Stimulated activated CD8-positive, alpha-beta memory T cell treated with anti-CD3 and anti-CD28 coated beads, Interleukin-7, amount 100 ng/mL, for 48 hours (primary cell): ENCODE data around the gene FAM149B1.
"Not testable (repeated sequence)": the region's sequence is repeated elsewhere in the genome, so short reads cannot be mapped to it uniquely, and the experiment has no call there.

Experiments
- DNase-seq, 2 donors: peaks; one replicate each; pipeline ENCODE4 v3.0.0-alpha.2; 2020; ENCODE audit warnings: low read depth in 1 of 2; ENCODE audit errors: extremely low read depth in 1 of 2

FAM149B1 gene

DNA sequence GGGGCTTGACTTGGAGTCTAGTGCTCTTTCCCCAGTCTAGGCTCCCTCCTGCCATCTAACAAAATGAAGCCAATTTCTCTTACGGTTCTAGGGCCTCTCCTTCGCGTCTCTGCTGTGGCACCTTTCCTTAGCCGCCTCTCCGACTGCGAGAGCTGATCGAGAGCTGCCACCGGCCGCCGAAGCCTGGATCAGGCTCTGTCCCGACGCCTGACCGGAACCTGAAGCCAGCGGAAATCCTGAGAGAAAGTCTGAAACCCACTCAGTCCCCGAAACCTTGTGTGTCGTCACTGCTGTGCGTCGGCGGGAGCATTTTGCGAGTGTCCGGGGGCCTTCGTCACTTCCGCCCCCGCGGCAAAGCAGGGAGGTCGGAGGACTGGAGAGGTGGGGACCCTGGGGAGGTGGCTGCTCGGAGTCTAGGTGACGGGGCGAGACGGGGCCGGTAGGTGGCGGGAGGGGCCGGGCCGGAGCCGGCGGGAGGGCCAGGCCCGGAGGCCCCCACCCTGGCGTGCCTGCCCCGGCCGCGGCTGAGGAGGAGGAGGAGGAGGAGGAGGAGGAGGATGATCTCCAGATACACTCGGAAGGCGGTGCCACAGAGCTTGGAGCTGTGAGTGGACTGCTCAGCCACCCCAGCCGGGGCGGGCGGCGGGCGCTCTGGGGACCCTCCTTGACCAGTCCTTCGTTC lies at the start of gene FAM149B1, which contains the start of gene ECD:
Gene FAM149B1, plus strand, starts transcription at position 337 of the 682 bp plus-strand sequence. Its CDS starts 221 bp downstream, at position 558.
Gene ECD, minus strand, starts transcription at position 226 of the 682 bp plus-strand sequence. CDS start 4,071 bp downstream, outside the sequence.
- DNase-seq, result peak; percentile 88 to 92

- DNase-seq, result no peak
Measured at GRCh38 chr10:73119457-73119856, 48.5 kb upstream of the FAM149B1 start.

GRCh38 chr10:73119952-73120351 lies 48.0 kb upstream of the FAM149B1 start:
- DNase-seq, result no peak

GRCh38 chr10:73126343-73126742 lies 41.6 kb upstream of the FAM149B1 start:
- no peak for DNase-seq

DNA sequence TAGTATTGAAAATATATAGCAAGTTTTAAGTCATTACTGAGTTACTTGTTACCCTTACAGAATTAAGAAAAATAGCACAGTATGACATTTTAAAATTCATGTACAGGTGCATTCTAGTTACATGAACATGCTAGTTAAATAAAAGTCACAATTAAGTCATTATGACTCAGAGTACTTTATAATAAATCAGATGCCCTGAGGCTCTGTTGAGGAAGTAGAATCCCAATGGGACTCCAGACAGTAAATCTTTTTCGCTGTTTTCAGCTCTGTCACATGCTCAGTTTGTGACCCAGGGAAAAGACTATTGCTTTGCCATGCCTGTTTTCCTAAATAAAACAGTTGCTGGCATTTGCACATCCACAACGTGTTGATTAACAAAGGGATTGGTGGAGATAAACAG lies 36.6 kb upstream of the FAM149B1 start:
- DNase-seq, result no peak

DNA sequence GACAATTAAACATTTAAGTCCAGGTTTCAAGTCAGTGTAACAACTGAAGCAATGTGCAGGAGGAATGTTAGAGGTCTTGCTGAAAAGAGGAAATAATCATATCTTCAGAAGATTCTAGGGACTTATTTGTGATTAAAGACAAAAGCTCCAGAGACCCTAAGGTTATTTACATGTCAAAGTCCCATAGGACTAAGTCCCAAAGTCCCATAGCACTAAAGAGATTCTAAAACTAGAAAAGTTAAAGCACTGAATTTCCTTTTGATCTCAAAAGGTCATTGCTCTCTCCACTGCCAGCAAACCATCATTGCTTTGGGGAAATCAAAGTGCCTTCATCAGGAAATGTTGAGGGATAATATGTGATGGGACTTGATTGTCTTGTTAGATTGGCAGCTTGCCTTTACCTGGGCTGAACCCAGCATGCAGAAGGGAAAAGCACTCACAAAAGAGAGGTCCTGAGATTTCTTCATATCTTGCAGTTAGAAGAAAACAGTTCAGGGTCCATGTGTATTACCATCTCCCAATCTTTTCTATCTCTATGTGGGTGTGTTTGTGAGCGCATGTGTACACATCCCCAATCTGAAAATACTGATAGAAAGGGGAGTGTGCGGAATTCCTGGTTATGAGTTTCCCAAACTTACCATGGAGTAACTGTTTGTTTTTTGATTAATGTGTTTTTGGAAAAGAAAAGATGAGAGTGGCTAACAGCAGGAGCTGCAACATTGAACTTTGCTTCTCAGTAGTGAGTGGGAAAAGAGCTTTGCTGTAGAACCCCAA lies 35.8 kb upstream of the FAM149B1 start:
- DNase-seq, result no peak

DNA sequence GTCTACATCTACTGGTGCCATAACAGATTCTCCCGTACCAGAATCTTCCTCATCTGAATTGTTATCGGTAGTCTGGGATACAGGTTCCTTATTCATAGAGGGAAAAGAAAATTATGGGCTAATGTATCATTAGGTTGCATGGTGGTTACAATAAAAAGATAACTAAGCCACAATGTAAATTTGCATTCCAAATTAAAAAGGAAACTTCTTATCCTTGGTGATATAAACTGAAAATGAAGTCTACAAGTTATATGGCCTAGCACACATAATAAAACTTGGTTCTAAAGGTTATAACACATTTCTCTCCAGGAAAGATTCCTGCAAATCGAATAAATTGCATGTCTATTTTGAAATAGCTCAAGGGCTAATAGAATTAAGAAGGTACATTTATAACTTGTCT lies 33.2 kb upstream of the FAM149B1 start:
- no peak for DNase-seq

DNA sequence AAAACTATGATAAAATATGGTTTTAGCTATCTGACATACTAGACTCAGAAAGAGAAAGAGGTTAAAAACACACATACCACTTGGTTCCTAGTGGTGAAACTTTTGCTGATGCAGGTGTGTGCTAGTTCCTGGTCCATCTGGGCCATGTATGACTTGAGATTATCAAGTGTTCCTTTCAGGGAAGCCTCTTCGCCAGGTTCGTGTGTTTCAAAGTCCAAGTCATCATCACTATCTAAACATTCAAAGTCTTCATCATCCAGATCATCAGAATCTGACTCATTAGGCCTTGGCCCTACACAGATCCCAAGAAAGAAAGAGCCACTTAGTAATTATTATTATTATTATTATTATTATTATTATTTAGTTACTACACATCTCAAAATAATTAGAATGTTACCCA lies 31.3 kb upstream of the FAM149B1 start:
- no peak for DNase-seq

DNA sequence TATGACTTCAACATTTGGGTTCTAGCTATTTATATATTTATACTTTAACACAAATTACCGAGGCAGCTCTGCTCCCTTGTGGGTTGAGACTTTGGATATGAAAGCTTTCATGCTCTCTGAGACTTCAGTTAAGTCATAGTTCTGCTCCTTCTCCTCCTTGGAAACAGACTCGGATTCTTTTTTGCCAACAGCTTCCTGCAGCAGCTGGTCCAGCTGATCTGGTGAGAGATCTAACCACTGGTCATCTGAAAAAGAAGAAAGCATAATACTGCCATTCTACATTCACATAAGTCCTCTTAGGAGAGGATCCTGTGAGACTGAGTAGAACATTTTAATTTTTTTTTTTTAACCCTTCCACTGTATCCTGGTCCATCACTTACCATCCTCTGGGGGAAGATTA lies 28.7 kb upstream of the FAM149B1 start:
- DNase-seq, result no peak

DNA sequence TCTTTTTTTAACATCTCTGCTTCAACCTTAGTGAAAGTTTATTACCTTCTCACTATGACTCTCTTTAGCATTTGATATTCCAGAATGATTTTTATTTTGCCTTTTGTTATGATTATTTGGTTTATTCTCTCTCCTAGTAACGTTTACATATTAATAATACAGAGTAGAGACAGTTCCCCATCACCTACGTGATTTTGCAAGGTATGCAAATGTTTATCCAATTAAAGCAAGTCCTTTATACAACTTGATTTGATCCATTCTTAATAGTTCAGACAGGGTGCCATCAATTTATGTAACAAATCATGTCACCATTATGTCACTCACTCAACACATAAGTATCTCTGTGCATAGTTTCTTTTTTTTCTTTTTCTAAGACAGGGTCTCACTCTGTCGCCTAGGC lies 26.3 kb upstream of the FAM149B1 start:
- DNase-seq, result no peak

DNA sequence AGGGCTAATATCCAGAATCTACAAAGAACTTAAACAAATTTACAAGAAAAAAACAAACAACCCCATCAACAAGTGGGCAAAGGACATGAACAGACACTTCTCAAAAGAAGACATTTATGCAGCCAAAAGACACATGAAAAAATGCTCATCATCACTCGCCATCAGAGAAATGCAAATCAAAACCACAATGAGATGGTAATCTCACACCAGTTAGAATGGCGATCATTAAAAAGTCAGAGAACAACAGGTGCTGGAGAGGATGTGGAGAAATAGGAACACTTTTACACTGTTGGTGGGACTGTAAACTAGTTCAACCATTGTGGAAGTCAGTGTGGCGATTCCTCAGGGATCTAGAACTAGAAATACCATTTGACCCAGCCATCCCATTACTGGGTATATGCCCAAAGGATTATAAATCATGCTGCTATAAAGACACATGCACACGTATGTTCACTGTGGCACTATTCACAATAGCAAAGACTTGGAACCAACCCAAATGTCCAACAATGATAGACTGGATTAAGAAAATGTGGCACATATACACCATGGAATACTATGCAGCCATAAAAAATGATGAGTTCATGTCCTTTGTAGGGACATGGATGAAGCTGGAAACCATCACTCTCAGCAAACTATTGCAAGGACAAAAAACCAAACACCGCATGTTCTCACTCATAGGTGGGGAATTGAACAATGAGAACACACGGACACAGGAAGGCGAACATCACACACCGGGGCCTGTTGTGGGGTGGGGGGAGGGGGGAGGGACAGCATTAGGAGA lies 17.1 kb upstream of the FAM149B1 start:
- not testable (repeated sequence) for DNase-seq

- no peak for DNase-seq
Measured at GRCh38 chr10:73152009-73152408, 15.9 kb upstream of the FAM149B1 start.

DNA sequence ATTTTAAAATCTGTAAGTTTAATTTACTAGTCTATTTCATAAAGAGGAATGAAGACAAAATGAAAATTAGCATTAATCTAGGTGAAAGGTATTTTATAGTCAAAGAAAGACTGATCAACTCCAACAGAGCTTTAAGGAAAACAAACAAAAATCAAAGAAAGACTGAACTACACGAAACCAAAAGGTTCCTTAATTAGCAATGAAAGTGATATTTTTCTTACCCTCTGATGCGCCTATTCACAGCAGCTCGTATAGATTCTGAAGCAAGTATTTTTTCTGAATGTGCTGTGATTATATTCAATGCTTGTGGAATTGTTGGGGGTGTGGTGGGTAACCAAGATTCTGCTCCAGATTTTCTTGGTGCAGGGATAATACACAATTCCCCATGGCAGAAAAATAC lies 11.9 kb upstream of the FAM149B1 start:
- DNase-seq, result no peak

- DNase-seq, result peak in 1 of 2 donors; percentile 12
Measured at GRCh38 chr10:73159038-73159648, 8.8 kb upstream of the FAM149B1 start.

DNA sequence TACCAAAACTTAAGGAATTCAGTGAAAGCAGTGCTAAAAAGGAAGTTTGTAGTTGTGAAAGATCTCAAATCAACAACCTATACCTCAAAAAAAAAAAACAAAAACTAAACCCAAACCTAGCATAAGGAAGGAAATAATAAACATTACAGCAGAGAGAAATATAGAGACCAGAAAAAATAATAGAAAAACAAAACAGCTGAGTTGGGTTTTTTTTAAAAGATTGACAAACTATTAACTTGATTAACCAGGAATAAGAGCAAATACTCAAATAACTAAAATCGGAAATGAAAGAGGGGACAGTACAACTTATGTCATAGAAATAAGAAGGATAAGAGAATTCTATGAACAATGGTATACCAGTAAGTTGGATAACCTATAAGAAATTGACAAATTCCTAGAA lies 6.8 kb upstream of the FAM149B1 start:
- no peak for DNase-seq

DNA sequence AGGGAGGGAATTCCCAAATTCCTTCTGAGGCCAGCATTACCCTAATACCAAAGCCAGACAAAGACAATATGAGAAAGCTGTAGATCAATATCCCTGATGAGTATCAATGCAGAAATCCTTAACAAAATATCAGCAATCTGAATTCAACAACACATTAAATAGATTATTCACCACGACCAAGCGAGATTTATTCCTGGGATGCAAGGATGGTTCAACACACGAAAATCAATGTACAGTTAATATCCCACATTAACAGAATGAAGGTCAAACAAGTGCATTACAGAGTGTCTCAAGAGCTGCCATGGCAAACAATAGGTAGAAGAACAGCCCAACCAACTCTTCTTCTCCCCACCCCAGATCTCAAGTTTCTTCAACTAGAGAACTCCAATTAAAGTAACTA lies 6.3 kb upstream of the FAM149B1 start:
- no peak for DNase-seq

GRCh38 chr10:73163096-73163495 lies 4.8 kb upstream of the FAM149B1 start:
- no peak for DNase-seq

GRCh38 chr10:73166972-73167371 lies 947 bp upstream of the FAM149B1 start:
- no peak for DNase-seq

DNA sequence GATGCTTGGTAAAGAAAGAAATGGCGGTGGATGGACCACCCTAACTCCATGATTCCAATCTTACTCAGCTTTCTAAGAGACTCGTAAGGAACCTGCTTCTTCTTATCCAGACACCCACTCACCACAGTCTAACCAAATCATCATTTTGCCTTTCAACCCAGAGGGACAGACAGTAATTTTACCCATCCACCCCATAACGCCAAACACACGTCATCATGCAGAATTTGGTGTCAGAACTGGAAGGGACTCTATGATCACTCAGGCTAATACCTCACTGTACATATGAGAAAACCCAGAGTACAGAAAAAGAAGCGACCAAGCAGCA lies 499 bp upstream of the FAM149B1 start:
- DNase-seq, result peak in 1 of 2 donors; percentile 5

DNA sequence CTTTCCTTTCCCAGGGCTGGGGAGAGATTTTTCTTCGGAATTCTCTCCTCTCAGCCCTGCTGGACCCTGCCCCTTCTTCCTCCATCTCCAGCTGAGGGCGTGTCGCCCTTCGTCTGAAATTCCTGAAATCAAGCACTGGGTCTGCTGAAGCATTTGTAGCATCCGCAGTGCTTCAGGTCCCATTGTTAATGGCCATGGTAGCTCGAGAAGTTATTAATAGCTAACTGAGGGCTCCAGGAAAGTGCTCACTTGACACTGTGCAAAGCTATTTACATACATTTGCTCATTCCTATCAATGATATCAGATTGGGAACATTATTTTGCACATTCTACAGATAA lies 515 bp downstream of the FAM149B1 start:
- DNase-seq, result no peak

DNA sequence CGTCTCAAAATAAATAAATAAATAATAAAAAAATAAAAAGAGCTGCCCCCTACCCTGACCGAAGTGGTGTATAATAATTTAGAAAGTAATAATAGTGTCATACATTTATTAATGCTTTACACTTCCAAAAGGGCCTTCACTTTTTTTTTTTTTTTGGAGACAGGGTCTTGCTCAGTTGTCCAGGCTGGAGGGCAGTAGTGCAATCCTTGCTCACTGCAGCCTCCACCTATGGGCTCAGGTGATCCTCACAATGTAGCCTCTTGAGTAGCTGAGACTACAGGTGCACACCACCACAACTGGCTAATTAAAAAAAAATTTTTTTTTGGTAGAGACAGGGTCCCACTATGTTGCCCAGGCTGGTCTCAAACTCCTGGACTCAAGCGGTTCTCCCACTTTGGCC lies 1.4 kb downstream of the FAM149B1 start:
- DNase-seq, result no peak
